Small intestine (tissue), 7 donors: Measurements from ENCODE around the gene UBE2I. TPM values are rescaled to one million over a fixed set of nuclear protein-coding genes. Genes with fewer than 3 reads are reported as not detected.

ENCODE experiments used
- DNase-seq, 2 donors: peaks; one replicate each; pipeline versions ENCODE4 v3.0.0 to v3.0.0-alpha.2; 2013
- FAIRE-seq: peaks from 2 replicates; lab custom pipeline; 2012; peaks lifted over from hg19 to GRCh38; lab: Jason Lieb, UNC
- H3K27ac ChIP-seq, 3 donors: one replicate each; pipeline ENCODE4 v1.5.1; 2013; ENCODE audit warnings: low read length in 2 of 3, mild to moderate bottlenecking in 2 of 3, control low read depth in 1 of 3, inconsistent platforms in 1 of 3, low read depth in 1 of 3, moderate library complexity in 1 of 3
- H3K27me3 ChIP-seq, 3 donors: one replicate each; pipeline ENCODE4 v1.6.1; 2013; ENCODE audit warnings: low read length in 3 of 3, inconsistent platforms in 1 of 3; ENCODE audit not compliant: control insufficient read depth in 3 of 3, insufficient read depth in 3 of 3
- H3K36me3 ChIP-seq, 3 donors: one replicate each; pipeline ENCODE4 v1.6.1; 2013; ENCODE audit warnings: low read length in 3 of 3, inconsistent platforms in 1 of 3, low read depth in 1 of 3, mild to moderate bottlenecking in 1 of 3, moderate library complexity in 1 of 3; ENCODE audit not compliant: control insufficient read depth in 3 of 3, insufficient read depth in 2 of 3
- H3K4me1 ChIP-seq, 3 donors: one replicate each; pipeline ENCODE4 v1.6.1; 2013; ENCODE audit warnings: low read length in 2 of 3, inconsistent platforms in 1 of 3, low read depth in 1 of 3, mild to moderate bottlenecking in 1 of 3, moderate library complexity in 1 of 3; ENCODE audit not compliant: control insufficient read depth in 3 of 3, insufficient read depth in 2 of 3
- H3K4me3 ChIP-seq, 3 donors: one replicate each; pipeline ENCODE4 v1.5.1; 2013; ENCODE audit warnings: low read length in 3 of 3, control low read depth in 1 of 3, inconsistent platforms in 1 of 3, low read depth in 1 of 3, mild to moderate bottlenecking in 1 of 3, moderate library complexity in 1 of 3
- H3K9me3 ChIP-seq, 2 donors: one replicate each; pipeline ENCODE4 v1.6.1; 2013; ENCODE audit warnings: low read depth in 1 of 2, low read length in 1 of 2; ENCODE audit not compliant: control insufficient read depth in 2 of 2, insufficient read depth in 1 of 2
- WGBS, 3 donors: extraction: QIAGEN DNeasy Blood & Tissue Kit; methylation state at CpG; one replicate each; pipeline ENCODE4 v1.1.7; 2013; 5-methylcytosine and 5-hydroxymethylcytosine counted together
- polyA plus RNA-seq, 4 donors: library from polyadenylated mRNA; stranded (reverse) in 3 of 4; unstranded in 1 of 4; fragments of 200-250 nt in 3 of 4; fragments of 120-200 nt in 1 of 4; gene quantifications; one replicate each; pipeline versions ENCODE4 v1.2.1 to v1.2.3, GENCODE V29; 2013
- donor health status: healthy with polysubstance abuse.
- donor health status: control.
- donor health status: control.
- donor health status: Bipolar disorder and iron deficiency.
- donor health status: healthy.

The UBE2I gene
- polyA plus RNA-seq, 4 donors, result 38.7 to 123 (median 64.8) TPM

GRCh38 chr16:1285669-1286512 lies 23.5 kb upstream of the UBE2I start:
- DNase-seq, result no peak
- FAIRE-seq, result no peak
- Histone ChIP-seq H3K4me1 (peaks cover 0 to 3% (median 0%) of the 10 kb centered on the region in 3 donors), H3K9me3 (no peaks in the 10 kb centered on the region), H3K4me3 (no peak overlapping the region), H3K27ac (no peak overlapping the region), H3K36me3 (no peaks in the 10 kb centered on the region), H3K27me3 (peaks cover 0 to 37% (median 14%) of the 10 kb centered on the region in 3 donors)
- WGBS, 3 donors, result 73 to 74% (median 73%) methylated on average over 35 to 38 of the region's 38 CpGs

- Histone ChIP-seq H3K27ac (no peak overlapping the region), H3K4me1 (peaks cover 0 to 7% (median 0%) of the 10 kb centered on the region in 3 donors), H3K9me3 (no peaks in the 10 kb centered on the region), H3K36me3 (no peaks in the 10 kb centered on the region), H3K4me3 (no peak overlapping the region), H3K27me3 (peaks cover 0 to 37% (median 17%) of the 10 kb centered on the region in 3 donors)
- 80 to 92% (median 83%) methylated on average over 25 of the region's 25 CpGs for WGBS, 3 donors
- FAIRE-seq (no peak), DNase-seq (no peak)
Observed at GRCh38 chr16:1286513-1287094, 22.8 kb upstream of the UBE2I start.

- DNase-seq, result no peak
- Histone ChIP-seq H3K9me3 (no peaks in the 10 kb centered on the region), H3K27ac (no peak overlapping the region), H3K4me1 (peaks cover 0 to 7% (median 0%) of the 10 kb centered on the region in 3 donors), H3K27me3 (peaks cover 0 to 37% (median 17%) of the 10 kb centered on the region in 3 donors), H3K36me3 (no peaks in the 10 kb centered on the region), H3K4me3 (no peak overlapping the region)
- FAIRE-seq, result no peak
- 15 to 48% (median 24%) methylated on average over 35 to 40 of the region's 40 CpGs for WGBS, 3 donors
Observed at GRCh38 chr16:1287982-1288670, 21.3 kb upstream of the UBE2I start.

GRCh38 chr16:1288813-1289476 lies 20.5 kb upstream of the UBE2I start:
- FAIRE-seq, result no peak
- no peak for DNase-seq

GRCh38 chr16:1289477-1289866 lies 20.0 kb upstream of the UBE2I start:
- Histone ChIP-seq H3K4me3 (no peak overlapping the region), H3K27me3 (peaks cover 0 to 33% (median 17%) of the 10 kb centered on the region in 3 donors), H3K9me3 (no peaks in the 10 kb centered on the region), H3K4me1 (peaks cover 0 to 7% (median 0%) of the 10 kb centered on the region in 3 donors), H3K36me3 (no peaks in the 10 kb centered on the region), H3K27ac (no peak overlapping the region)
- no peak for DNase-seq
- FAIRE-seq, result no peak
- WGBS, 3 donors, result 16 to 27% (median 21%) methylated on average over 16 to 17 of the region's 17 CpGs

More at GRCh38 chr16:1288813-1289476, 20.5 kb upstream of the UBE2I start:
- peaks cover 0 to 33% (median 17%) of the 10 kb centered on the region in 3 donors for H3K27me3 ChIP-seq
- no peak overlapping the region for H3K27ac ChIP-seq
- WGBS, 3 donors, result 27 to 37% (median 35%) methylated on average over 16 to 20 of the region's 20 CpGs
- H3K4me1 ChIP-seq, result peaks cover 0 to 7% (median 0%) of the 10 kb centered on the region in 3 donors
- no peak overlapping the region for H3K4me3 ChIP-seq
- H3K9me3 ChIP-seq, result no peaks in the 10 kb centered on the region
- no peaks in the 10 kb centered on the region for H3K36me3 ChIP-seq

GRCh38 chr16:1290063-1290501 lies 19.4 kb upstream of the UBE2I start:
- DNase-seq (no peak), FAIRE-seq (no peak)
- peaks cover 0 to 33% (median 17%) of the 10 kb centered on the region in 3 donors for H3K27me3 ChIP-seq
- no peaks in the 10 kb centered on the region for H3K36me3 ChIP-seq
- no peak overlapping the region for H3K4me3 ChIP-seq
- no peaks in the 10 kb centered on the region for H3K9me3 ChIP-seq
- H3K27ac ChIP-seq, result no peak overlapping the region
- H3K4me1 ChIP-seq, result peaks cover 0 to 7% (median 0%) of the 10 kb centered on the region in 3 donors
- WGBS, 3 donors, result 35 to 74% (median 54%) methylated on average over 14 to 22 of the region's 22 CpGs

GRCh38 chr16:1290860-1291575 lies 18.4 kb upstream of the UBE2I start:
- Histone ChIP-seq H3K36me3 (no peaks in the 10 kb centered on the region), H3K4me3 (no peak overlapping the region), H3K27ac (no peak overlapping the region), H3K27me3 (peaks cover 0 to 29% (median 17%) of the 10 kb centered on the region in 3 donors), H3K4me1 (peaks cover 0 to 7% (median 0%) of the 10 kb centered on the region in 3 donors), H3K9me3 (no peaks in the 10 kb centered on the region)
- WGBS, 3 donors, result 28 to 50% (median 45%) methylated on average over 29 of the region's 29 CpGs
- FAIRE-seq (no peak), DNase-seq (peak in 1 of 2 donors; percentile 74)
